Panc1 (cell line): ENCODE results near the gene CEP164. TPM values are rescaled to one million over a fixed set of nuclear protein-coding genes. Genes with fewer than 3 reads are reported as not detected.

Experiments used
- ATAC-seq: fragments of 200-7000 bp; cut with Tn5 transposase; 2 replicates; pipeline ENCODE4 v1.9.1; 2020; ENCODE audit warnings: mild to moderate bottlenecking, moderate library complexity
- BruUV-seq: library from RNA; stranded (reverse); fragments of 400-500 nt; replicated peaks from 2 replicates; lab custom pipeline; 2021; lab: Mats Ljungman, UMichigan
- CTCF ChIA-PET: fragments of 300-600 bp; sonication (Branson Sonifier 250); formaldehyde crosslinking; loops from one replicate; lab custom pipeline; 2022; ENCODE audit warnings: antibody characterized with exemption; lab: Charles Lee
- POLR2A ChIA-PET: fragments of 300-600 bp; sonication (Branson Sonifier 250); formaldehyde crosslinking; loops from one replicate; lab custom pipeline; 2022; ENCODE audit warnings: antibody characterized with exemption; lab: Charles Lee
- DNase-seq: peaks from one replicate; pipeline ENCODE4 v3.0.0-alpha.2; 2010; ENCODE audit warnings: low read depth, low spot score
- H3K27ac ChIP-seq: 2 replicates; pipeline ENCODE4 v1.5.1; 2011; ENCODE audit warnings: mild to moderate bottlenecking, low read length, inconsistent platforms
- H3K27me3 ChIP-seq: fragments of 200-500 bp; sonication (Bioruptor generic); 2 replicates; pipeline ENCODE4 v1.6.0; 2014; ENCODE audit warnings: low read length, inconsistent platforms; ENCODE audit not compliant: control insufficient read depth, insufficient read depth
- H3K36me3 ChIP-seq: fragments of 200-500 bp; sonication (Bioruptor generic); 2 replicates; pipeline ENCODE4 v1.5.1; 2014; ENCODE audit warnings: inconsistent platforms, mild to moderate bottlenecking, low read length, moderate library complexity; ENCODE audit not compliant: control insufficient read depth, insufficient read depth
- H3K4me1 ChIP-seq: 2 replicates; pipeline ENCODE4 v1.5.1; 2011; ENCODE audit warnings: inconsistent platforms, mild to moderate bottlenecking, low read length, moderate library complexity; ENCODE audit not compliant: control insufficient read depth, insufficient read depth
- H3K4me3 ChIP-seq, 2 experiments: 2 replicates each; pipeline ENCODE4 v1.5.1; 2011 to 2012; ENCODE audit warnings: low read depth in 2 of 2, low read length in 2 of 2, mild to moderate bottlenecking in 2 of 2, inconsistent platforms in 1 of 2, moderate library complexity in 1 of 2
- H3K9me3 ChIP-seq: fragments of 200-500 bp; sonication (Bioruptor generic); 2 replicates; pipeline ENCODE4 v1.5.1; 2014; ENCODE audit warnings: low read depth, mild to moderate bottlenecking, inconsistent platforms, low read length, moderate library complexity; ENCODE audit not compliant: control insufficient read depth, insufficient read depth
- POLR2AphosphoS5 ChIP-seq: IDR thresholded peaks from 2 replicates; pipeline ENCODE4 v1.6.1; 2012; ENCODE audit warnings: mild to moderate bottlenecking, low read depth, low read length, moderate library complexity
- SIN3A ChIP-seq: IDR thresholded peaks from 2 replicates; pipeline ENCODE4 v1.6.1; 2012; ENCODE audit warnings: low read depth, mild to moderate bottlenecking, low read length, moderate library complexity, borderline replicate concordance; ENCODE audit not compliant: insufficient read depth
- TCF7L2 ChIP-seq: IDR thresholded peaks from 2 replicates; pipeline ENCODE4 v1.6.1; 2011; ENCODE audit warnings: mild to moderate bottlenecking, low read depth, low read length, inconsistent platforms
- in situ Hi-C: cut with HindIII; loops from 2 replicates; pipeline ENCODE4 v1.10.0; 2016; ENCODE audit warnings: low sequenced_read_pairs, low pct_unique_long_range_greater_than_20kb
- intact Hi-C: fragments of 100-400 bp; cut with micrococcal nuclease; formaldehyde crosslinking; loops from one replicate; pipeline ENCODE4 v1.10.0; 2022; ENCODE audit not compliant: unreplicated experiment
- total RNA-seq: library from RNA; stranded (reverse); gene quantifications from one replicate; pipeline ENCODE4 v1.2.1, GENCODE V29; 2021; ENCODE audit not compliant: unreplicated experiment
- TF ChIP-seq, protein P1 (sequence below), 2 experiments: IDR thresholded peaks; 2 replicates each; pipeline ENCODE4 v1.6.1; 2011 to 2012; ENCODE audit warnings: low read depth in 2 of 2, control low read depth in 1 of 2, low read length in 1 of 2, mild to moderate bottlenecking in 1 of 2, moderate library complexity in 1 of 2; ENCODE audit not compliant: insufficient read depth in 1 of 2
- TF ChIP-seq, protein P2 (sequence below): fragments of 450-650 bp; IDR thresholded peaks from 2 replicates; pipeline ENCODE4 v1.5.1; 2017; ENCODE audit warnings: mild to moderate bottlenecking

The CEP164 gene
- total RNA-seq, 1 experiment from 2014 or later, result 75.4 TPM

- no peaks in the 10 kb centered on the region for H3K9me3 ChIP-seq
- in situ Hi-C loops, result no loop called here
These were observed 95.5 kb downstream of the CEP164 start for GRCh38 chr11:117423046-117423575.

DNA sequence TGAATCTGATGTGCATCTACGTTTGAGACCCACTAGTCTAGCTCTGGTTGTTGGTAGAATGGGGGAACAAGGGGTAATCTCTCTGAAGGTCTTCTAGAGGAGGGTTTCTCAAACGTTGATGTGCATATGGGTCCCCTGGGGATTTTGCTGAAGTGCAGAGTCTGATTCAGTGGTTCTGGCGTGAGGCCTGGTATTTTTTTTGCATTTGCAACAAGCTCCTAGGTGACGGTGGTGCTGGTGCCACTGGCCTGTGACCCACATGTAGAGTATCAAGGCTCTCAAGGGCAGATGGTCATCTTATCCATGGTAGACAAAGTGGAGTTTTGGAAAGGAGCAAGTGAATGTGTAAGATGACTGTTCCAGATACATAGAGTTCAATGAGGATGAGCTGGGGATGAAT, 97.1 kb downstream of the CEP164 start:
- intact Hi-C loops, result loop anchor here (5.0 to 10.0 kb wide), 2 partner anchors 198 to 530 kb away; no protein-coding TSS in a partner anchor
- no peak overlapping the region for H3K4me3 ChIP-seq
- no peak overlapping the region for H3K27ac ChIP-seq
- H3K27me3 ChIP-seq, result no peaks in the 10 kb centered on the region; the same call in 1 of the 2 replicates
- no peak for ATAC-seq
- POLR2A ChIA-PET, result no interaction called here
- TF ChIP-seq TCF7L2, result no peak
- TF ChIP-seq, protein P1, sequence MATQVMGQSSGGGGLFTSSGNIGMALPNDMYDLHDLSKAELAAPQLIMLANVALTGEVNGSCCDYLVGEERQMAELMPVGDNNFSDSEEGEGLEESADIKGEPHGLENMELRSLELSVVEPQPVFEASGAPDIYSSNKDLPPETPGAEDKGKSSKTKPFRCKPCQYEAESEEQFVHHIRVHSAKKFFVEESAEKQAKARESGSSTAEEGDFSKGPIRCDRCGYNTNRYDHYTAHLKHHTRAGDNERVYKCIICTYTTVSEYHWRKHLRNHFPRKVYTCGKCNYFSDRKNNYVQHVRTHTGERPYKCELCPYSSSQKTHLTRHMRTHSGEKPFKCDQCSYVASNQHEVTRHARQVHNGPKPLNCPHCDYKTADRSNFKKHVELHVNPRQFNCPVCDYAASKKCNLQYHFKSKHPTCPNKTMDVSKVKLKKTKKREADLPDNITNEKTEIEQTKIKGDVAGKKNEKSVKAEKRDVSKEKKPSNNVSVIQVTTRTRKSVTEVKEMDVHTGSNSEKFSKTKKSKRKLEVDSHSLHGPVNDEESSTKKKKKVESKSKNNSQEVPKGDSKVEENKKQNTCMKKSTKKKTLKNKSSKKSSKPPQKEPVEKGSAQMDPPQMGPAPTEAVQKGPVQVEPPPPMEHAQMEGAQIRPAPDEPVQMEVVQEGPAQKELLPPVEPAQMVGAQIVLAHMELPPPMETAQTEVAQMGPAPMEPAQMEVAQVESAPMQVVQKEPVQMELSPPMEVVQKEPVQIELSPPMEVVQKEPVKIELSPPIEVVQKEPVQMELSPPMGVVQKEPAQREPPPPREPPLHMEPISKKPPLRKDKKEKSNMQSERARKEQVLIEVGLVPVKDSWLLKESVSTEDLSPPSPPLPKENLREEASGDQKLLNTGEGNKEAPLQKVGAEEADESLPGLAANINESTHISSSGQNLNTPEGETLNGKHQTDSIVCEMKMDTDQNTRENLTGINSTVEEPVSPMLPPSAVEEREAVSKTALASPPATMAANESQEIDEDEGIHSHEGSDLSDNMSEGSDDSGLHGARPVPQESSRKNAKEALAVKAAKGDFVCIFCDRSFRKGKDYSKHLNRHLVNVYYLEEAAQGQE (IDR thresholded peaks at IDR 0.05; ENCODE audit: insufficient read depth in 1 of 2, low read depth in 2 of 2, low read length in 1 of 2), result no peak
- no peaks in the 10 kb centered on the region for H3K9me3 ChIP-seq
- DNase-seq, result no peak
- CTCF ChIA-PET, result interaction anchor here (4.3 kb wide), 1 partner anchor 384 kb away, joined by 50 read pairs; no protein-coding TSS in a partner anchor
- in situ Hi-C loops, result loop anchor here (25.0 kb wide), 1 partner anchor 388 kb away; the partner anchor contains the start of gene FXYD2
- H3K4me1 ChIP-seq, result no peaks in the 10 kb centered on the region
- BruUV-seq, result no TSS peak
- no peaks in the 10 kb centered on the region for H3K36me3 ChIP-seq

More at GRCh38 chr11:117423046-117423575, 95.5 kb downstream of the CEP164 start:
- BruUV-seq, result no TSS peak
- Histone ChIP-seq H3K36me3 (no peaks in the 10 kb centered on the region), H3K27ac (no peak overlapping the region), H3K4me1 (no peaks in the 10 kb centered on the region), H3K27me3 (no peaks in the 10 kb centered on the region; the same call in 1 of the 2 replicates), H3K4me3 (no peak overlapping the region)
- TF ChIP-seq SIN3A, result no peak
- TF ChIP-seq TCF7L2, result no peak
- TF ChIP-seq, protein P2, sequence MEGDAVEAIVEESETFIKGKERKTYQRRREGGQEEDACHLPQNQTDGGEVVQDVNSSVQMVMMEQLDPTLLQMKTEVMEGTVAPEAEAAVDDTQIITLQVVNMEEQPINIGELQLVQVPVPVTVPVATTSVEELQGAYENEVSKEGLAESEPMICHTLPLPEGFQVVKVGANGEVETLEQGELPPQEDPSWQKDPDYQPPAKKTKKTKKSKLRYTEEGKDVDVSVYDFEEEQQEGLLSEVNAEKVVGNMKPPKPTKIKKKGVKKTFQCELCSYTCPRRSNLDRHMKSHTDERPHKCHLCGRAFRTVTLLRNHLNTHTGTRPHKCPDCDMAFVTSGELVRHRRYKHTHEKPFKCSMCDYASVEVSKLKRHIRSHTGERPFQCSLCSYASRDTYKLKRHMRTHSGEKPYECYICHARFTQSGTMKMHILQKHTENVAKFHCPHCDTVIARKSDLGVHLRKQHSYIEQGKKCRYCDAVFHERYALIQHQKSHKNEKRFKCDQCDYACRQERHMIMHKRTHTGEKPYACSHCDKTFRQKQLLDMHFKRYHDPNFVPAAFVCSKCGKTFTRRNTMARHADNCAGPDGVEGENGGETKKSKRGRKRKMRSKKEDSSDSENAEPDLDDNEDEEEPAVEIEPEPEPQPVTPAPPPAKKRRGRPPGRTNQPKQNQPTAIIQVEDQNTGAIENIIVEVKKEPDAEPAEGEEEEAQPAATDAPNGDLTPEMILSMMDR, result no peak
- no peak for TF ChIP-seq POLR2AphosphoS5
- TF ChIP-seq, protein P1 (IDR thresholded peaks at IDR 0.05; ENCODE audit: insufficient read depth in 1 of 2, low read depth in 2 of 2, low read length in 1 of 2), result no peak
- DNase-seq (no peak), ATAC-seq (no peak)
- CTCF ChIA-PET, result no interaction called here
- POLR2A ChIA-PET, result interaction anchor here (0.5 kb wide), 1 partner anchor 110 kb away, joined by 5 read pairs; no protein-coding TSS in a partner anchor
- intact Hi-C loops, result loop anchor here (10.0 kb wide), 1 partner anchor 532 kb away; no protein-coding TSS in a partner anchor
